CD14-positive monocyte (primary cell): ENCODE data around the gene WWOX. TPM values are rescaled to one million over a fixed set of nuclear protein-coding genes. Genes with fewer than 3 reads are reported as not detected.

ENCODE experiments used
- DNase-seq, 3 donors: peaks; one replicate each; pipeline ENCODE4 v3.0.0-alpha.2; 2011 to 2022
- H2AFZ ChIP-seq: 2 replicates; pipeline ENCODE4 v1.6.0; 2012; ENCODE audit warnings: mild to moderate bottlenecking, low read depth, low read length, inconsistent platforms; ENCODE audit not compliant: insufficient read depth, poor library complexity, severe bottlenecking
- H3K27ac ChIP-seq, 2 donors: 1 replicate in 1 of 2; 2 replicates in 1 of 2; pipeline ENCODE4 v1.5.1; 2012 to 2013; ENCODE audit warnings: low read length in 2 of 2, control low read depth in 1 of 2, inconsistent platforms in 1 of 2, low read depth in 1 of 2, mild to moderate bottlenecking in 1 of 2
- H3K27me3 ChIP-seq, 2 donors: one replicate each; pipeline versions ENCODE4 v1.6.0 to v1.6.1; 2011 to 2013; ENCODE audit warnings: low read length in 2 of 2; ENCODE audit not compliant: control insufficient read depth in 2 of 2, insufficient read depth in 2 of 2
- H3K36me3 ChIP-seq, 2 donors: replicated peaks in 1 of 2; 1 replicate in 1 of 2; 2 replicates in 1 of 2; pipeline versions ENCODE4 v1.5.1 to v1.6.1; 2012 to 2013; ENCODE audit warnings: low read length in 2 of 2, control low read depth in 1 of 2, inconsistent platforms in 1 of 2, mild to moderate bottlenecking in 1 of 2; ENCODE audit not compliant: insufficient read depth in 2 of 2, control insufficient read depth in 1 of 2
- H3K4me1 ChIP-seq, 2 donors: 1 replicate in 1 of 2; 2 replicates in 1 of 2; pipeline versions ENCODE4 v1.5.1 to v1.6.1; 2012 to 2013; ENCODE audit warnings: low read length in 2 of 2, control low read depth in 1 of 2, inconsistent platforms in 1 of 2, mild to moderate bottlenecking in 1 of 2, moderate library complexity in 1 of 2; ENCODE audit not compliant: insufficient read depth in 2 of 2, control insufficient read depth in 1 of 2
- H3K4me2 ChIP-seq: replicated peaks from 2 replicates; pipeline ENCODE3; 2012; ENCODE audit warnings: low read length, moderate library complexity, mild to moderate bottlenecking; ENCODE audit not compliant: poor library complexity, severe bottlenecking; ENCODE audit errors: extremely low read depth
- H3K4me3 ChIP-seq, 3 experiments: fragments of 200-600 bp in 1 of 3; sonication (generic) in 1 of 3; replicated peaks in 1 of 3; 1 replicate in 2 of 3; 2 replicates in 1 of 3; pipeline ENCODE4 v1.5.1; 2011 to 2013; ENCODE audit warnings: low read length in 3 of 3, mild to moderate bottlenecking in 3 of 3, control low read depth in 2 of 3, low read depth in 2 of 3, inconsistent platforms in 1 of 3, moderate library complexity in 1 of 3
- H3K79me2 ChIP-seq: 2 replicates; pipeline ENCODE4 v1.6.0; 2012; ENCODE audit warnings: mild to moderate bottlenecking, control low read depth, inconsistent platforms, low read length, moderate library complexity; ENCODE audit not compliant: insufficient read depth
- H3K9ac ChIP-seq: 2 replicates; pipeline ENCODE4 v1.6.0; 2017; ENCODE audit warnings: low read length, mild to moderate bottlenecking; ENCODE audit not compliant: insufficient read depth, poor library complexity, severe bottlenecking
- H3K9me3 ChIP-seq, 2 donors: replicated peaks in 1 of 2; 1 replicate in 1 of 2; 2 replicates in 1 of 2; pipeline versions ENCODE4 v1.5.1 to v1.6.1; 2012 to 2013; ENCODE audit warnings: low read length in 2 of 2, control low read depth in 1 of 2; ENCODE audit not compliant: control insufficient read depth in 1 of 2, insufficient read depth in 1 of 2
- H4K20me1 ChIP-seq: 2 replicates; pipeline ENCODE4 v1.6.0; 2012; ENCODE audit warnings: mild to moderate bottlenecking, low read length, control low read depth, moderate library complexity; ENCODE audit not compliant: insufficient read depth
- H3K27ac Mint-ChIP-seq, 7 donors: one replicate each; pipeline ENCODE4 v1.8.0; 2020; ENCODE audit warnings: mild to moderate bottlenecking in 7 of 7, mixed read lengths in 7 of 7, moderate library complexity in 6 of 7, inconsistent platforms in 2 of 7
- H3K27me3 Mint-ChIP-seq, 3 donors: one replicate each; pipeline ENCODE4 v1.8.0; 2021 to 2022; ENCODE audit warnings: low read depth in 3 of 3, mild to moderate bottlenecking in 3 of 3, mixed read lengths in 3 of 3, moderate library complexity in 3 of 3, inconsistent platforms in 1 of 3
- H3K36me3 Mint-ChIP-seq, 2 donors: one replicate each; pipeline ENCODE4 v1.8.0; 2020; ENCODE audit warnings: mixed read lengths in 2 of 2, inconsistent platforms in 1 of 2, mild to moderate bottlenecking in 1 of 2
- H3K4me1 Mint-ChIP-seq: one replicate; pipeline ENCODE4 v1.8.0; 2020; ENCODE audit warnings: mild to moderate bottlenecking, mixed read lengths
- H3K4me3 Mint-ChIP-seq, 2 donors: one replicate each; pipeline ENCODE4 v1.8.0; 2020; ENCODE audit warnings: mild to moderate bottlenecking in 2 of 2, mixed read lengths in 2 of 2, moderate library complexity in 1 of 2
- H3K9me3 Mint-ChIP-seq, 7 donors: one replicate each; pipeline ENCODE4 v1.8.0; 2020 to 2022; ENCODE audit warnings: mixed read lengths in 7 of 7, mild to moderate bottlenecking in 6 of 7, moderate library complexity in 6 of 7, inconsistent platforms in 2 of 7
- WGBS: methylation state at CpG from one replicate; pipeline ENCODE4 v1.1.5; 2013; ENCODE audit warnings: missing lambda C conversion rate; ENCODE audit not compliant: insufficient coverage; 5-methylcytosine and 5-hydroxymethylcytosine counted together
- intact Hi-C, 2 donors: fragments of 100-400 bp; cut with micrococcal nuclease; formaldehyde crosslinking; loops; one replicate each; pipeline versions ENCODE4 v1.15.0 to v1.15.1; 2023
- polyA plus RNA-seq, 3 donors: library from polyadenylated mRNA; depleted of rRNA in 1 of 3; unstranded in 2 of 3; stranded (reverse) in 1 of 3; fragments of 300-500 nt in 2 of 3; fragments of >200 nt in 1 of 3; fragmentation: Illumina TruSeq in 2 of 3; gene quantifications; 1 replicate in 2 of 3; 2 replicates in 1 of 3; pipeline ENCODE4 v1.2.3, GENCODE V29; 2012 to 2021
- TF ChIP-seq, protein P1 (sequence below): fragments of 200-600 bp; IDR thresholded peaks from one replicate; pipeline ENCODE4 v1.8.0; 2022; ENCODE audit warnings: antibody characterized with exemption, mild to moderate bottlenecking

Gene WWOX
- polyA plus RNA-seq, 3 donors: 4.0 to 7.0 (median 6.3) TPM

DNA sequence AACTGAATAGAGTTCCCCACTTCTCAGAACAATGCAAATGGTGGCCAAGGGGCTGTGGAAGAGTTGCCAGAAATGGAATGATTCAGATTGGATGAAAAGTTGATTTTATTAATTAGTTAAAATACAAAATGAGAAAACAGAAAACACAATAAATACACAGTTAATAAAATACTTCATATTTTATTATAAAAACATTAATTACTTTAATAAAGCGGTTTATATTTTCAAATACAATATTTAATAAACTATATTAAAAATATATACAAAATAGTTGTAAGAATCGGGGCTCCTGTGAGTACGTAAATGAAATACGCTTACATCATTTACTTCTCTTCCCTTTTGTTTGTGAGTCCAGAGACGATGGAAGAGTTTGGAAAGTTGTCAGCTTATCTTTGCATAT is 507.6 kb downstream of the WWOX start:
- no CpG with 5 or more reads among the region's 5 CpGs for whole genome bisulfite sequencing
- Mint-ChIP-seq H3K4me3 (no peak overlapping the region), H3K36me3 (no peaks in the 10 kb centered on the region), H3K27me3 (peaks cover 1 to 5% (median 1%) of the 10 kb centered on the region in 3 donors), H3K9me3 (peaks cover 0 to 2% (median 0%) of the 10 kb centered on the region in 7 donors), H3K4me1 (peaks cover 2% of the 10 kb centered on the region), H3K27ac (no peak overlapping the region)
- intact Hi-C loops: no loop called here
- TF ChIP-seq, protein P1, sequence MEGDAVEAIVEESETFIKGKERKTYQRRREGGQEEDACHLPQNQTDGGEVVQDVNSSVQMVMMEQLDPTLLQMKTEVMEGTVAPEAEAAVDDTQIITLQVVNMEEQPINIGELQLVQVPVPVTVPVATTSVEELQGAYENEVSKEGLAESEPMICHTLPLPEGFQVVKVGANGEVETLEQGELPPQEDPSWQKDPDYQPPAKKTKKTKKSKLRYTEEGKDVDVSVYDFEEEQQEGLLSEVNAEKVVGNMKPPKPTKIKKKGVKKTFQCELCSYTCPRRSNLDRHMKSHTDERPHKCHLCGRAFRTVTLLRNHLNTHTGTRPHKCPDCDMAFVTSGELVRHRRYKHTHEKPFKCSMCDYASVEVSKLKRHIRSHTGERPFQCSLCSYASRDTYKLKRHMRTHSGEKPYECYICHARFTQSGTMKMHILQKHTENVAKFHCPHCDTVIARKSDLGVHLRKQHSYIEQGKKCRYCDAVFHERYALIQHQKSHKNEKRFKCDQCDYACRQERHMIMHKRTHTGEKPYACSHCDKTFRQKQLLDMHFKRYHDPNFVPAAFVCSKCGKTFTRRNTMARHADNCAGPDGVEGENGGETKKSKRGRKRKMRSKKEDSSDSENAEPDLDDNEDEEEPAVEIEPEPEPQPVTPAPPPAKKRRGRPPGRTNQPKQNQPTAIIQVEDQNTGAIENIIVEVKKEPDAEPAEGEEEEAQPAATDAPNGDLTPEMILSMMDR: no peak
- Histone ChIP-seq H2AFZ (no peak overlapping the region), H3K36me3 (no peaks in the 10 kb centered on the region), H3K27ac (no peak overlapping the region), H3K9me3 (no peaks in the 10 kb centered on the region), H4K20me1 (no peaks in the 10 kb centered on the region), H3K4me3 (no peak overlapping the region), H3K4me2 (no peak overlapping the region), H3K27me3 (no peaks in the 10 kb centered on the region), H3K4me1 (no peaks in the 10 kb centered on the region), H3K9ac (no peak overlapping the region), H3K79me2 (no peaks in the 10 kb centered on the region)
- DNase-seq: no peak

DNA sequence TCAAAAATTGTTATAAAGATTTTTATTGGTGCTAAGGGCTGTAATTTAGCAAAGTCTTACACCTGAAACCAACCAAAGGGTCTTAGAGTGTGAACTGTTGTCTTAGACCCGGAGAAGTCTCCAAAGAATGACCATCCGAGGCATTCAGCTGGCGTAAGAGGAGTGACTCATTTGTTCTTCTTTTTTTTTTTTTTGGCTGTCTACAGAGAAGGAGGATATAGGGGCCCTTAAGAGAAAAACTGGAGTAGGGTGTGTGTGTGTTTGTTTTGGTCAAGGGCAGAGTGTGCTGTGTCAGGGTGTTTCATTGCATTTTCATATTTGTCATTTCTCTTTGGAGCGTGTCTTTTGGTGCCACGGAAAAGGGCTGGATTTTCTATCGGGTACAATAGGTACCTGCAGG is 508.0 kb downstream of the WWOX start:
- Histone ChIP-seq H2AFZ (no peak overlapping the region), H3K4me1 (no peaks in the 10 kb centered on the region), H3K27ac (no peak overlapping the region), H3K9ac (no peak overlapping the region), H3K79me2 (no peaks in the 10 kb centered on the region), H3K4me2 (no peak overlapping the region), H3K36me3 (no peaks in the 10 kb centered on the region), H4K20me1 (no peaks in the 10 kb centered on the region), H3K27me3 (no peaks in the 10 kb centered on the region), H3K9me3 (no peaks in the 10 kb centered on the region), H3K4me3 (no peak overlapping the region)
- intact Hi-C loops: no loop called here
- Mint-ChIP-seq H3K27me3 (peaks cover 1 to 5% (median 1%) of the 10 kb centered on the region in 3 donors), H3K36me3 (no peaks in the 10 kb centered on the region), H3K4me1 (peaks cover 2% of the 10 kb centered on the region), H3K9me3 (peaks cover 0 to 2% (median 0%) of the 10 kb centered on the region in 7 donors), H3K27ac (no peak overlapping the region), H3K4me3 (no peak overlapping the region)
- DNase-seq: no peak
- TF ChIP-seq, protein P1: no peak
- 73% methylated on average over 4 of the region's 6 CpGs for WGBS
